Pancreas (tissue), 10 donors: ENCODE results near the gene NANP. TPM values are rescaled to one million over a fixed set of nuclear protein-coding genes. Genes with fewer than 3 reads are reported as not detected.
A peak's percentile ranks its signal among the peaks of the same experiment; 100 is the strongest.
"Not testable (repeated sequence)": the region's sequence is repeated elsewhere in the genome, so short reads cannot be mapped to it uniquely, and the experiment has no call there.

Source experiments
- ATAC-seq, 4 donors: fragments of 200-7000 bp; cut with Tn5 transposase; one replicate each; pipeline versions ENCODE4 v1.8.0 to v1.9.1; 2020; ENCODE audit warnings: mild to moderate bottlenecking in 4 of 4, moderate library complexity in 4 of 4
- DNase-seq, 6 donors: peaks; one replicate each; pipeline ENCODE4 v3.0.0-alpha.2; 2020
- FAIRE-seq: peaks from 2 replicates; lab custom pipeline; 2012; peaks lifted over from hg19 to GRCh38; lab: Jason Lieb, UNC
- H3K27ac ChIP-seq, 4 donors: fragments of 200-600 bp; sonication (generic); 1 replicate in 3 of 4; 2 replicates in 1 of 4; pipeline versions ENCODE4 v1.5.0 to v1.8.0; 2020
- H3K27me3 ChIP-seq, 4 donors: fragments of 200-600 bp; one replicate each; pipeline ENCODE4 v1.8.0; 2021
- H3K36me3 ChIP-seq, 3 donors: fragments of 200-600 bp; sonication (generic) in 1 of 3; one replicate each; pipeline versions ENCODE4 v1.5.0 to v1.8.0; 2020 to 2021
- H3K4me1 ChIP-seq, 3 donors: fragments of 200-600 bp; one replicate each; pipeline ENCODE4 v1.8.0; 2021
- H3K4me3 ChIP-seq, 4 donors: fragments of 200-600 bp; sonication (generic) in 2 of 4; one replicate each; pipeline versions ENCODE4 v1.5.0 to v1.8.0; 2020 to 2021
- H3K9me3 ChIP-seq, 4 donors: fragments of 200-600 bp; one replicate each; pipeline ENCODE4 v1.8.0; 2021
- WGBS, 2 donors: extraction: QIAGEN DNeasy Blood & Tissue Kit; methylation state at CpG; one replicate each; pipeline ENCODE4 v1.1.7; 2013; 5-methylcytosine and 5-hydroxymethylcytosine counted together
- intact Hi-C, 3 donors: fragments of 100-400 bp; cut with DNase I; formaldehyde crosslinking; loops; one replicate each; pipeline versions ENCODE4 v1.11.1 to v1.14.2; 2022
- polyA plus RNA-seq, 2 donors: library from polyadenylated mRNA; stranded (reverse); fragments of 200-250 nt; gene quantifications; one replicate each; pipeline ENCODE4 v1.2.3, GENCODE V29; 2013
- total RNA-seq, 6 donors: library from RNA; stranded (reverse); fragmentation: NEBNext Ultra II Directional in 4 of 6; extraction: Animal tissue kit (Norgen Biotek cat#: 25700) in 4 of 6; gene quantifications; one replicate each; pipeline versions ENCODE4 v1.2.1 to v1.2.4, GENCODE V29; 2021 to 2023
- TF ChIP-seq, protein P1 (sequence below), 4 donors: fragments of 200-600 bp; sonication (generic) in 3 of 4; IDR thresholded peaks; one replicate each; pipeline versions ENCODE4 v1.5.0 to v1.8.0; 2021; ENCODE audit warnings: antibody characterized with exemption in 4 of 4
- donor health status: healthy with polysubstance abuse.
- donor health status: DM: no; HTN: no; CAD: no; lungs with moderate emphysema.
- donor health status: DM: no; HTN: no; CAD: no.
- donor health status: control.
- donor health status: control.
- donor health status: Bipolar disorder and iron deficiency.
- donor health status: DM: yes; HTN: yes; CAD: no.
- donor health status: DM: no; HTN: no; CAD: no.
- donor health status: DM: no; HTN: no; CAD: no.
- donor health status: DM: yes; HTN: yes; CAD: no.

NANP gene
- total and polyA plus RNA-seq, 8 donors = 1.0 to 2.5 (median 1.6) TPM

DNA sequence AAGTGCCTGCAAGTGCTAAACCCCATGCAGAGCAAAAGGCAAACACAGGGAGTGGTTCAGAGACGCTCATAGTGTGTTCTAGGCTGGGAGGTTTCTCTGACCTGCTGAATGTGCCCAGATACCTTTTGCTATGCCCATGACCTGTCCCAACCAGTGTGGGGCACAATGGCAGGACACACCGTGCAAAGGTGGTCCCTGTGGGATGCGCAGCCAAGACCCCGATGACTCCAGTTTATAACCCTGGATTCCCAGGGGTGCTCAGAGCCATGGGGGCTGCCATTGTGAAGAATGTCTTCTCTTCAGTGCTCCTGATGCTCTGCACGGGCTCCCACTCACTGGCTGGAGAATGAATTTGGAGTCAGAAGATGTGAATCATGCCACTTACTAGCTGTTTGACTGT, 36.3 kb downstream of the NANP start:
- intact Hi-C loops = no loop called here
- Histone ChIP-seq H3K4me1 (no peaks in the 10 kb centered on the region), H3K9me3 (no peaks in the 10 kb centered on the region), H3K27me3 (no peaks in the 10 kb centered on the region), H3K27ac (no peak overlapping the region), H3K36me3 (no peaks in the 10 kb centered on the region), H3K4me3 (no peak overlapping the region)
- ATAC-seq = no peak
- no peak for FAIRE-seq
- DNase-seq = no peak
- WGBS, 2 donors = 77 to 81% methylated on average over 5 of the region's 5 CpGs
- TF ChIP-seq, protein P1, sequence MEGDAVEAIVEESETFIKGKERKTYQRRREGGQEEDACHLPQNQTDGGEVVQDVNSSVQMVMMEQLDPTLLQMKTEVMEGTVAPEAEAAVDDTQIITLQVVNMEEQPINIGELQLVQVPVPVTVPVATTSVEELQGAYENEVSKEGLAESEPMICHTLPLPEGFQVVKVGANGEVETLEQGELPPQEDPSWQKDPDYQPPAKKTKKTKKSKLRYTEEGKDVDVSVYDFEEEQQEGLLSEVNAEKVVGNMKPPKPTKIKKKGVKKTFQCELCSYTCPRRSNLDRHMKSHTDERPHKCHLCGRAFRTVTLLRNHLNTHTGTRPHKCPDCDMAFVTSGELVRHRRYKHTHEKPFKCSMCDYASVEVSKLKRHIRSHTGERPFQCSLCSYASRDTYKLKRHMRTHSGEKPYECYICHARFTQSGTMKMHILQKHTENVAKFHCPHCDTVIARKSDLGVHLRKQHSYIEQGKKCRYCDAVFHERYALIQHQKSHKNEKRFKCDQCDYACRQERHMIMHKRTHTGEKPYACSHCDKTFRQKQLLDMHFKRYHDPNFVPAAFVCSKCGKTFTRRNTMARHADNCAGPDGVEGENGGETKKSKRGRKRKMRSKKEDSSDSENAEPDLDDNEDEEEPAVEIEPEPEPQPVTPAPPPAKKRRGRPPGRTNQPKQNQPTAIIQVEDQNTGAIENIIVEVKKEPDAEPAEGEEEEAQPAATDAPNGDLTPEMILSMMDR (IDR thresholded peaks at IDR 0.05) = no peak

DNA sequence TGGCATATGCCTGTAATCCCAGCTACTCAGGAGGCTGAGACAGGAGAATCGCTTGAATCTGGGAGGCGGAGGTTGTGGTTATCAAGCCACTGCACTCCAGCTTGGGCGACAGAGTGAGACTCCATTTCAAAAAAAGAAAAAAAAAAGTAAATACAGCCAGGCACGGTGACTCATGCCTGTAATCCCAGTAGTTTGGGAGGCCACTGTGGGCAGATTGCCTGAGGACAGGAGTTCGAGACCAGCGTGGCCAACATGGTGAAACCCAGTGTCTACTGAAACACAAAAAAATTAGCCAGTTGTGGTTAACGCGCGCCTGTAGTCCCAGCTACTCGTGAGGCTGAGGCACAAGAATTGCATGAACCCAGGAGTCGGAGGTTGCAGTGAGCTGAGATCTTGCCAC, 36.9 kb downstream of the NANP start:
- no peak overlapping the region for H3K4me3 ChIP-seq
- no peak overlapping the region for H3K27ac ChIP-seq
- ATAC-seq = no peak
- intact Hi-C loops = no loop called here
- no peaks in the 10 kb centered on the region for H3K4me1 ChIP-seq
- DNase-seq = no peak
- TF ChIP-seq, protein P1 (IDR thresholded peaks at IDR 0.05) = no peak
- no peaks in the 10 kb centered on the region for H3K9me3 ChIP-seq
- WGBS, 2 donors = 83 to 88% methylated on average over 11 of the region's 11 CpGs
- H3K27me3 ChIP-seq = no peaks in the 10 kb centered on the region
- FAIRE-seq = no peak
- H3K36me3 ChIP-seq = no peaks in the 10 kb centered on the region

DNA sequence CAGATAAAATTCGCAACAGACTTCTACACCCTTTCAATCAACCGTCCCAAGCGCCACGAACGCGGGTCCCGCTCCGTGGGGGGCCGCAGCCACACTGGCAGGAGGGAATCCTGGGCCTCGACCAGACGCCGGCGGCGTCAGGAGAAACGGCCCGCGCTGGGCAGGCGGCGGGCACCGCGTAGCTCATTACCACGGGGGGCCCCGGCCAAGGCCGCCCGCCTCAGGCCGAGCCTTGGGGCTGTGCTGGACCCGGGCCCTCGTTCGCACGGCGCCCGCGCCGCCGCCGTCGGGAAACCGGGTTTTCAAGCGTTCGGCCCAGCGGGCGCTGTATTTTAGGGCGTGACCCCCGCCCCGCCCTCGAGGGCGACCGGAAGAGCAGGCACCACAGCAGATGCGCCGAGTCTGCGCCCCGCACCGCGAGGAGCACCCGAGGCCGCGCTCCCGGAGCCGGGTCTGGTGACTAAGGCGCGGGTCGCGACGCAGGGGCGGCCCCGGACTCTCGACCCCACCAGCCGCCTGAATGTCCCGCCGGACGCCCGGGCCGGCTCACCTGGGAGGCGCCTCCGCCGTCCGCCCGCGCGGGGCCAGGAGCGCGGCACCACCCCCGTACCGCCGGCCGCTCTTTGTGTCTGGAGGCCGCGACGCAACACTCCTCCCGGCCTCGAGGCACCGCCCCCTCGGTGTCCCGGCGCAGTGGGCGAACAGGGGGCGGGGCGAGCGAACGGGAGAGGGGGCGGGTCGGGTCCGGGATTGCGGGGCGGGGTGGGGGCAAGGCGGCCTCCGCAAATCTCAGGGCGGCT, 38.7 kb downstream of the NANP start, which contains the start of gene NINL:
NINL (minus strand) TSS at position 627 of the 800 bp plus-strand sequence. CDS start 58,944 bp downstream, outside the sequence.
- intact Hi-C loops = no loop called here
- H3K4me1 ChIP-seq = no peaks in the 10 kb centered on the region
- ATAC-seq (peak; percentile 86 to 93 (median 91)), DNase-seq (peak; percentile 49 to 83 (median 63)), FAIRE-seq (no peak)
- TF ChIP-seq, protein P1 (IDR thresholded peaks at IDR 0.05) = no peak
- no peaks in the 10 kb centered on the region for H3K9me3 ChIP-seq
- no peaks in the 10 kb centered on the region for H3K36me3 ChIP-seq
- H3K27ac ChIP-seq = peak within 1 kb of the TSS; percentile 45 to 74 (median 58)
- 1% methylated on average over 67 to 108 of the region's 108 CpGs for WGBS, 2 donors
- H3K27me3 ChIP-seq = no peaks in the 10 kb centered on the region
- peak within 1 kb of the TSS; percentile 55 to 76 (median 62) for H3K4me3 ChIP-seq

DNA sequence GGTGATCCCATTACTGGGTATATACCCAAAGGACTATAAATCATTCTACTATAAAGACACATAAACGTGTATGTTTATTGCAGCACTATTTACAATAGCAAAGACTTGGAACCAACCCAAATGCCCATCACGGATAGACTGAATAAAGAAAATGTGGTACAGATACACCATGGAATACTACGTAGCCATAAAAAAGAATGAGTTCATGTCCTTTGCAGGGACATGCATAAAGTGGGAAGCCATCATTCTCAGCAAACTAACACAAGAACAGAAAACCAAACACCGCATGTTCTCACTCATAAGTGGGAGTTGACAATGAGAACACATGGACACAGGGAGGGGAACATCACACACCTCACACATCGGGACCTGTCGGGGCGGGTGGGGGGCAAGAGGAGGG, 40.2 kb downstream of the NANP start:
- DNase-seq, H3K4me3 ChIP-seq, H3K9me3 ChIP-seq, FAIRE-seq, H3K27ac ChIP-seq, H3K36me3 ChIP-seq, H3K27me3 ChIP-seq, intact Hi-C loops, ATAC-seq, H3K4me1 ChIP-seq: not testable (repeated sequence)
- WGBS, 2 donors = 83 to 88% methylated on average over 7 of the region's 7 CpGs

DNA sequence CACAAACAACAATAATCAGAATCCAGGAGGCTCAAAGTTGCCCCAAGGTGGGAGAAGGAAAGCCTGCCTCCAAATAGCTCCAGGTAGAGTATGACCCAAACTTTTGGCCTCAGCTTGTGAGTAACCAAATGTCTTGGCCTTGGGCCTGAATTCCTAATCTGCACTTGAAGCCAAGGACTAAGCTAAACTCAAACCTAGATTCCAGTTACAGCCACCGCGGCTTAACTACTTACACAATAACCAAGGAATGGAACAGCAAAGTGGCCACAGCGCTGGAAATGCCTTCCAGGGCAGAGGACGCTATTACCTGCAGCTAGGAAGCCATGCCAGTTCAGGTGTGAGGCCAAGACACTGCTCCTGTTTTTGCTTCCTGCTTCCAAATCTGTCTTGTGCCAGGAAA, 43.1 kb downstream of the NANP start:
- H3K4me3 ChIP-seq = no peak overlapping the region
- ATAC-seq (no peak), DNase-seq (peak in 1 of 6 donors; percentile 15), FAIRE-seq (no peak)
- WGBS, 2 donors = 30 to 32% methylated on average over 4 of the region's 4 CpGs
- H3K9me3 ChIP-seq = no peaks in the 10 kb centered on the region
- H3K4me1 ChIP-seq = no peaks in the 10 kb centered on the region
- H3K36me3 ChIP-seq = no peaks in the 10 kb centered on the region
- intact Hi-C loops = no loop called here
- H3K27ac ChIP-seq = no peak overlapping the region
- TF ChIP-seq, protein P1 (IDR thresholded peaks at IDR 0.05) = no peak
- no peaks in the 10 kb centered on the region for H3K27me3 ChIP-seq
